HG02938 (cell line): ENCODE measurements around the gene TRDN.

ENCODE experiments used
- ATAC-seq: cut with Tn5 transposase; IDR thresholded peaks from one replicate; pipeline ENCODE4 v1.9.1; 2021; ENCODE audit warnings: mild to moderate bottlenecking, moderate library complexity; ENCODE audit not compliant: unreplicated experiment

The TRDN gene

DNA sequence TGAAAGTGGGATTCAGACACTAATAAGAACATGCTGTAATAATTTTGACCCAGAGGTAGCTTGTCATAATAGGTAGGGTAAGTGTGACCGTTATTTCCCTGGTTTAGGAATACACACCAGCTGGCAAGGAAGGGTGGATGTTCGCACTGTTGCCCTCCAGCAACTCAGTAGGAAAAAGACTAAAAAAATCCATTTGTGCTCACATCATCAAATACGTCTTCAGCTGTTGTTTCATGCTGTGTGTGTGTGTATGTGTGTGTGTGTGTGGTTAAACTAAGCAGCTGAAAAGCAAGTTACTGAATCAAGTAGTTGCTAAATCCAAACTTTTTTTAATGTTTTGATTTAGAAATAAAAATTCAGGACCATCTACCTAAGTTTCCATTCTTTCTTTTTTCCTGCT lies 218.7 kb downstream of the TRDN start:
- ATAC-seq, result no peak

GRCh38 chr6:123417535-123417934 lies 219.2 kb downstream of the TRDN start:
- no peak for ATAC-seq

GRCh38 chr6:123415844-123416468 lies 220.8 kb downstream of the TRDN start:
- peak; percentile 96 for ATAC-seq

DNA sequence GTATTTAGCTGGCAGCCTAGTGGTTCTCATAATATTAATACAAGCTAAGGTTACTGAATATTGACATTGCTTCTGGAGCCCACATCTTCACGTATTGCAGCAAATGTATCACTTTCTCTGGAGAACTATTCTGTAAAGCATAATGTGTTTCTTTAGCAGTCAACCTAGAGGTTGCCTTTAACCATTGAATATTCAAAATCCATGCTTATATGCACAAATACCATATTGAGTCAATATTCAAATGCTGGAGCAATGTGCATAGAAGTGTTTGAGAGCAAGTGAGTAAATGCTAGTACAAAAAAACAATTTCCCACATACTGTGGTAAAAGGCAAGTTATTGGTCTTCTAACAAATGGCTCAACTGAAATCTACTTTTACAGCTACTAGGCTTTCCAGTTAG lies 231.8 kb downstream of the TRDN start:
- no peak for ATAC-seq

DNA sequence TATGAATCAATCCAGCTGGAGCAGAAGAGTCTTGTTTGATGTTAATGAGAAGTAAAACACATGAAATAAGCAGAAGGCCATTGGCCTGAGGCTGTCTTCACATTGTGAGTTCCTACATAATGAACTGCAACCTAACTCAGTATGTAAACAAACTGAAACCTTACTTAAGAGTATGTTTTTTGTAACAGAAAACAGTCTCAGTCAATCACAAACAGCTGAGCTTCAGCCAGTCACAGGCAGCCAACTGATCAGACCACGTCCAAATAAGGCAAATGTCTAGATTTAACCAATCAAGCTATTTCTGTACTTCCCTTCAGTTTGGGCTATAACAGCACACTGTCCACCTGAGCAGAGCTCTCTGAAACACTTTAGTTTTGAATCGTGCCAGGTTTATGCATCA lies 234.7 kb downstream of the TRDN start:
- peak; percentile 95 for ATAC-seq

DNA sequence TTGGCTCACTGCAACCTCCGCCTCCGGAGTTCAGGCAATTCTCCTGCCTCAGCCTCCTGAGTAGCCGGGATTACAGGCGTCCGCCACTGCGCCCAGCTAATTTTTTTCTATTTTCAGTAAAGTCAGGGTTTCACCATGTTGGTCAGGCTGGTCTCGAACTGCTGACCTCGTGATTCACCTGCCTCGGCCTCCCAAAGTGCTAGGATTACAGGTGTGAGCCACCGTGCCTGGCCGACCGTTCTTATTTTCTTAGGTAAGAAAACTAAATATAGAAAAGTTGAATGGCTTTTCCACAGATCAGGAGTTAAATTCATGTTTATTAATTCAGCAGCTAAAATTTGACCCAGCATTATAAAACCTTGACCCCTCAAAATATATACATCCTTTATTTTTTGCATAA lies 238.7 kb downstream of the TRDN start:
- no peak for ATAC-seq

DNA sequence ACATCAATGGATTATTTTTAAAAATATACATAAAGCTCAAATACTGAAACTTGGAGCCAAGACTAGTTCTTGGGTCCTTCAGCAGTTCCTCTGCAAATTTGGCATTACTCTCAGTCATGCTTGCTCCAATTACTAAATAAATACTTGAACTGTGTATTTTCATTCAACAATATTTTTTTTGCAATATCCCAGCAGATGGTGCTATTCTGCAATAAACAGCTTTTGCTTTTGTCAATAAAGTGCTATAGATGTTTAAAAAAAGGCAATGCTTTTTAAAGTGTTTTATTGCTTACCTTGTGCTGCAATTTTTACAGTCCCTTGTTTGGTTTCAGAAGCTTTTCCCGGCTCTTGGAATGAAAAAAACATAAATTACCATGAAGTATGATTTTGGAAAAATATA lies 243.4 kb downstream of the TRDN start:
- no peak for ATAC-seq

DNA sequence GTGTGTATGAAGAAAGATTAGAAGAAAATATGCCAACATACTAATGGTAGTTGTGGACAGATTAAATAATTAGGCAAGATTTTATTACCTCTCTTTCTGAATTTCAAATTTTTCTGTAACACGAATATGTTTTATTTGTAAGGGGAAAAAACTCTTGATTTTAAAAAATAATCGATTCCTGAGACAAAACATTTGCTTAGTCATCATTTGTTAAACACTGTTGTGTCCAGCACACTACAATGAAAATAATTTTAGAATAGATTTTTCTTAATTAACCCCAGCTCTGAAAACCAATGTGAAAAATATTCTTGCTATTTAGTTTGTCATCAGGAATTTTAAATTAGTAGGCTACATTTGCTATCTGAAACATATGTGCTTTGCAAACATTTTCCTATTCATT lies 253.0 kb downstream of the TRDN start:
- ATAC-seq, result no peak

GRCh38 chr6:123380257-123380656 lies 256.5 kb downstream of the TRDN start:
- peak; percentile 94 for ATAC-seq

DNA sequence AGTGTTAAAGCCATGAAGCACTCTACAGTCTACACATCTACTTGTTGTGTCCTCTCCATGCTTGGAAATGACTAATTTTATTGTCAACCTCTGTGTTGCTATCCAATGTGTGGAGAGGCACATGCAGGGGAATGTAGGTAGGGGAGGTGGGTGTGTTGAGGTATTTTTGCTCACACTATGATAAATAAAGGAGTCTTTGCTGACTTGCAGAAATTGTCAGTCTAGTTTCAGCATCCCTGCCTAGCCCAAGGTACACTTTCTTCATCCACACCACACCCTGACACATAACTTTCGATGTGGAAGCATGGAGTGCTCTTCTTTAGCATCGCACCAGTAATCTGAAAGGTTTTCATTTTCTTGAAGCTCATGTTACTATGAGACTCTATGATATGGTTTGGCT lies 264.0 kb downstream of the TRDN start:
- ATAC-seq, result no peak

- no peak for ATAC-seq
These were observed 272.8 kb downstream of the TRDN start for GRCh38 chr6:123363912-123364311.

DNA sequence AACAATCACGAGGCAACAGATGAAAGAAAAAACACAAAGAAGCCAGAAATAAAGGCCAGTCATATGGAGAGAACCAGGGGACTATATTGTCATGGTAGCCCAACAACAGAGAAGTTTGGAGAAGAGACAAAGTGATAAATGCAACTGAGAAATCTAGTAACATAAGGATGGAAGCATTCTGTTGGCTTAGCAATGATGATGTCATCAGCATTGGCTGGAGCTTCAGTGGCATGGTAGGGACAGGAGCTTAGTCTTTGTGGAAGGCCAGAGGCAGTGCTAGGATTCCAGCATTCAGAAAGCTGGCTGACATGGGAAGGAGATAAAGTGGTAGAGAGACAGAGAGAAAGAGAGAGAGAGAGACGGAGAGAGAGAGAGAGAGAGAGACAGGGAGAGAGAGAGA lies 276.4 kb downstream of the TRDN start:
- no peak for ATAC-seq

GRCh38 chr6:123352705-123353104 lies 284.0 kb downstream of the TRDN start:
- ATAC-seq, result no peak

- no peak for ATAC-seq
These were observed 284.5 kb downstream of the TRDN start for GRCh38 chr6:123352279-123352678.

- ATAC-seq, result no peak
These were observed 292.9 kb downstream of the TRDN start for GRCh38 chr6:123343836-123344235.

DNA sequence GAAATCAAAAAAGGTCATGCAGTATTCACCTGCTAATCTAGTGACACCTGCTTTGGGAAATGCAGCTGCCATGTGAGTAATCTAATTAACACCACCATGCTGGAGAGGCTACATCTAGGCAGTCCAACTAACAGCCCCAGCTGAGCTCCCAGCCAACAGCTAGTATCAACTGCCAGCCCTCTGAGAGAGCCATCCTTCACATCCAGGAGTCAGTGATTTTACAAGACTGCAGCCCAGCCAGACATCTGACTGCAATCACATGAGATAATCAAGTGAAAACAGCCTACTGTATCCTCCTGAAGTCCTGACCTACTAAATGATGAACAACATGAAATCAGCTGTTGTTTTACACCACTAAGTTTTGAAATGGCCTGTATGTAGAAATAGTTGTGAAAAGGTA lies 298.4 kb downstream of the TRDN start:
- ATAC-seq, result no peak

DNA sequence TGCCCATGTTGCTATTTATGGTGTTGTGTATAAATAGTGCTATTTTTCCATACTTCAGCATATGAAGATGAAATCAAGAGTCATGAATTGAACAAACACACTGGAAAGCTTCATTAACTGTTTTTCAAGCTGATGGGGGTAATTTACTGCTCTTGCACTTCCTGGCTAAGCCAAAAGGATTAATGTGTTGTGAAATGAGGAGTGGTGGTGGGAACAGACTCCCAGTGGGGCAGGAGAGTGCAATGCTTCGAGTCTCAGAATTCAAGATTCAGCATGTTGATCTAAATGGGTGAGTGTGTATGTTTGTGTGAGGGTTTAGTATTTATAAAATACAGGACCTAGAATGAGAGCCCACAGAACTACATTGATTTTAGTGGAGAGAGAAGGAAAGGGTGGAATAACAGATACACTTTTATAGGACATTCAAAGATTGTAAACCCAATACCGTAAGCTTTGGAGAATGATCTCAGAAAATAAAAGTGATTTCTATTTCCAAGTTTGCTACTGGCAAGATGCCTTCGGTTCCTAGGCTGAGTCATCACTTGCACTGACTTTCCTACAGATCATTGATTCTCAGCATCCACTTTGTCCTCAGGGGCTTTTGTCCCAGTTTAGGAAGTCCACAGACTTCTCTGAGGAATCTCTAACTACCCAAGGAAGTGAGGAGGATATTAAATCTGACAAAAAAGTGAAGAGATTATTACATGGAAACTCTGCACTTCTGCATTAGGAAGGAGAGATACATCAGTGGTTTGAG lies 303.6 kb downstream of the TRDN start:
- no peak for ATAC-seq

DNA sequence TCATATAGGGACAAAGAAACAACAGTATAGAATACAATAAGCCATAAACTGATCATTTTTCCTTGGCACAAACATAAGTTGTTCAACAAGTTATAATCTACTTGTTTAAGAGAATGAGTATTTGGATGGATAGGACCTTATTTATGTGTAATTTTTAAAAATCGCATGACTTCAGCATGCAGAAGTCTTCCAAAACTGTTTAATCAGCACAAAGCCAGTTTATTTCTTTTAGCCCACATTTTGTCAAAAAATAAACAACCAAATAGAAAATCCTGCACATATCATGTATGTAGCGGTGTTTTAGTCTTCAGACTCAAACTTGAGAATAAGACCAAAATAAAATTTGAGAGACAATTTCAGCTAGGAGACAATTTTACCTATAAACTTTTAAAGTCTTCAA lies 304.7 kb downstream of the TRDN start:
- ATAC-seq, result no peak

DNA sequence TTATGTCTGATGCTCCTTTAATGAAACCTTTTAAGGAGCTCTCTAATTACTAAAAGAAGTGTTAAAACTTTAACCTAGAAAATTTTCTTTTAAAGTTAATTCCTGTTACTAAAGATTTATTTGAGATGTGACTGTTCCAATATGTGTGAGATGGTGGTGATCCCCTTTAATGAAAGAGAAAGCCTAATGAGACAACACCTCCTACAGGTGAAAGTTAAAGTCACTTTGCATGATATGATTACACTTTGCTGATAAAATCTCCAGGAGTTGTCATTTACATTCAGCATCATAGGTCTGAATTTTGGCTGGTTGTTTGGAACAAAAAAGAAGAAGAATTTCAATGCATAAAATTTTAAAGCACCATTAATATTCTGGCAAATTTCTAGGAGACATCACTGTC lies 307.4 kb downstream of the TRDN start:
- ATAC-seq, result no peak

GRCh38 chr6:123323452-123324329 lies 313.1 kb downstream of the TRDN start:
- no peak for ATAC-seq

DNA sequence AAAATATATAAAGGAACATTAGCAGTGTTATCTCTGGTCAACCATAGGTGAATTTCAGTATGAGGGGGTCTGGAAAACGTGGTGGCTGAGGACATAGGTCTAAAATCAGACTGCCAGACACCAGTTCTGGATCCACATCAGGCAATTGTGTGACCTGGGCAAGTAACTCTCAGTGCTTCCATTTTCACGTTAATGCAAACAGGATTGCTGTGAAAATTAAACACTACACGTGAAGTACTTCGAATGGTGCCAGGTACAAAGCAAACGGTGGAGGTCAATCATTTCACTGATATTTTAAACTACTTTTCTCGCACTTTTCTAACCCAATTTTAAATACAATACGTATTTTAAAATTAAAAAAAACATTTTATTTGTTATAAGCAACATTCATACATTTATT lies 315.7 kb downstream of the TRDN start:
- ATAC-seq, result no peak
